Neural progenitor cell (in vitro differentiated cells): ENCODE results near the gene GHRH. TPM values are rescaled to one million over a fixed set of nuclear protein-coding genes. Genes with fewer than 3 reads are reported as not detected.
A peak's percentile ranks its signal among the peaks of the same experiment; 100 is the strongest.

ENCODE experiments used
- DNase-seq: peaks from one replicate; pipeline ENCODE4 v3.0.0-alpha.2; 2016; ENCODE audit warnings: low spot score
- H2AFZ ChIP-seq: fragments of 200-600 bp; sonication (generic); replicated peaks from 2 replicates; pipeline ENCODE4 v1.6.1; 2016; ENCODE audit warnings: antibody characterized with exemption
- H3F3A ChIP-seq: fragments of 200-600 bp; sonication (generic); 2 replicates; pipeline ENCODE4 v1.6.1; 2016; ENCODE audit warnings: antibody characterized with exemption, low read depth
- H3K27ac ChIP-seq: fragments of 200-600 bp; sonication (generic); 2 replicates; pipeline ENCODE4 v1.5.1; 2016; ENCODE audit warnings: mild to moderate bottlenecking
- H3K27me3 ChIP-seq: fragments of 200-600 bp; sonication (generic); 2 replicates; pipeline ENCODE4 v1.6.1; 2016; ENCODE audit warnings: mild to moderate bottlenecking, moderate library complexity
- H3K36me3 ChIP-seq: fragments of 200-600 bp; sonication (generic); 2 replicates; pipeline ENCODE4 v1.5.1; 2016
- H3K4me1 ChIP-seq: fragments of 200-600 bp; sonication (generic); 2 replicates; pipeline ENCODE4 v1.6.1; 2016; ENCODE audit warnings: mixed run types
- H3K4me2 ChIP-seq: fragments of 200-600 bp; sonication (generic); 2 replicates; pipeline ENCODE4 v1.6.1; 2016
- H3K4me3 ChIP-seq: fragments of 200-600 bp; sonication (generic); 2 replicates; pipeline ENCODE4 v1.5.1; 2016
- H3K79me2 ChIP-seq: fragments of 200-600 bp; sonication (generic); 2 replicates; pipeline ENCODE4 v1.6.1; 2016; ENCODE audit warnings: low read depth
- H3K9ac ChIP-seq: fragments of 200-600 bp; sonication (generic); 2 replicates; pipeline ENCODE4 v1.6.1; 2016
- H3K9me3 ChIP-seq: fragments of 200-600 bp; sonication (generic); 2 replicates; pipeline ENCODE4 v1.5.1; 2016; ENCODE audit warnings: low read depth
- H4K20me1 ChIP-seq: fragments of 200-600 bp; sonication (generic); 2 replicates; pipeline ENCODE4 v1.6.1; 2016; ENCODE audit warnings: low read depth
- H3K27ac Mint-ChIP-seq: 3 replicates; pipeline ENCODE4 v1.8.0; 2021; ENCODE audit warnings: mixed read lengths
- H3K27me3 Mint-ChIP-seq: 2 replicates; pipeline ENCODE4 v1.8.0; 2022; ENCODE audit warnings: low read depth, mild to moderate bottlenecking, inconsistent platforms, moderate library complexity, mixed read lengths; ENCODE audit not compliant: insufficient read depth
- H3K36me3 Mint-ChIP-seq: 3 replicates; pipeline ENCODE4 v1.8.0; 2021; ENCODE audit warnings: mixed read lengths
- H3K4me1 Mint-ChIP-seq: 3 replicates; pipeline ENCODE4 v1.8.0; 2021; ENCODE audit warnings: mixed read lengths
- H3K4me3 Mint-ChIP-seq: 3 replicates; pipeline ENCODE4 v1.8.0; 2021; ENCODE audit warnings: mild to moderate bottlenecking, moderate library complexity, mixed read lengths
- H3K9me3 Mint-ChIP-seq: 3 replicates; pipeline ENCODE4 v1.8.0; 2020; ENCODE audit warnings: mixed read lengths
- EZH2 ChIP-seq: fragments of 200-600 bp; sonication (generic); IDR thresholded peaks from 2 replicates; pipeline ENCODE4 v1.6.1; 2017; ENCODE audit warnings: antibody characterized with exemption, mild to moderate bottlenecking, moderate library complexity
- EZH2phosphoT487 ChIP-seq: fragments of 200-600 bp; sonication (generic); IDR thresholded peaks from 2 replicates; pipeline ENCODE4 v1.6.1; 2017; ENCODE audit warnings: antibody characterized with exemption
- total RNA-seq: library from RNA; depleted of rRNA; stranded (reverse); fragments of >200 nt; gene quantifications from 2 replicates; pipeline ENCODE4 v1.2.3, GENCODE V29; 2015; ENCODE audit warnings: low replicate concordance
- TF ChIP-seq, protein P1 (sequence below): fragments of 200-600 bp; sonication (generic); IDR thresholded peaks from 2 replicates; pipeline ENCODE4 v1.5.1; 2017; ENCODE audit warnings: antibody characterized with exemption, mild to moderate bottlenecking

Gene GHRH
- total RNA-seq, 1 donor from 2014 or later, result not detected

DNA sequence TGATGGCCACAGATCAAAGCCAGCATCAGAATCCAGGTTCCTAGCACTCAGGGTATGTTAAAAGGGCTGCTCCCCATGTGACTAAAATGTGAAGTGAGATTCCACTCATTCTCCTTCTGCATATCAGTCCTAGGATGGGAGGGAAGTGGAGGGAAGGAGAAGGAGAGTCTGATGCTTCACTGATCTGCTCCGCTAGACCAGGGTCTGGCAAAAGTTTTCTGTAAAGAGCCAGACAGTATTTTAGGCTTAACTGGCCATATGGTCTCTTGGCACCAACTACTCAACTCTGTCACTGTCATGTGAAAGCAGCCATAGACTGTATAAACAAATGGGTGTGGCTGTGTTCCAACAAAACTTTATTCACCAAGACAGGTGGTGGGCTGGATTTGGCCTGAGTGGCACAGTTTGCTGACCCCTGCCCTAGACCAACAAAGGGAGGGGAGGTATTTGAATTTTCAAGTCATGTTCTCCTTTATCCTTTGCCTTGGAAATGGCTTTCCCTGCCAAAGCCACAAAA is 22.6 kb downstream of the GHRH start:
- TF ChIP-seq EZH2, result no peak
- no peak for TF ChIP-seq EZH2phosphoT487
- TF ChIP-seq, protein P1, sequence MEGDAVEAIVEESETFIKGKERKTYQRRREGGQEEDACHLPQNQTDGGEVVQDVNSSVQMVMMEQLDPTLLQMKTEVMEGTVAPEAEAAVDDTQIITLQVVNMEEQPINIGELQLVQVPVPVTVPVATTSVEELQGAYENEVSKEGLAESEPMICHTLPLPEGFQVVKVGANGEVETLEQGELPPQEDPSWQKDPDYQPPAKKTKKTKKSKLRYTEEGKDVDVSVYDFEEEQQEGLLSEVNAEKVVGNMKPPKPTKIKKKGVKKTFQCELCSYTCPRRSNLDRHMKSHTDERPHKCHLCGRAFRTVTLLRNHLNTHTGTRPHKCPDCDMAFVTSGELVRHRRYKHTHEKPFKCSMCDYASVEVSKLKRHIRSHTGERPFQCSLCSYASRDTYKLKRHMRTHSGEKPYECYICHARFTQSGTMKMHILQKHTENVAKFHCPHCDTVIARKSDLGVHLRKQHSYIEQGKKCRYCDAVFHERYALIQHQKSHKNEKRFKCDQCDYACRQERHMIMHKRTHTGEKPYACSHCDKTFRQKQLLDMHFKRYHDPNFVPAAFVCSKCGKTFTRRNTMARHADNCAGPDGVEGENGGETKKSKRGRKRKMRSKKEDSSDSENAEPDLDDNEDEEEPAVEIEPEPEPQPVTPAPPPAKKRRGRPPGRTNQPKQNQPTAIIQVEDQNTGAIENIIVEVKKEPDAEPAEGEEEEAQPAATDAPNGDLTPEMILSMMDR, result no peak
- peaks cover 46% of the 10 kb centered on the region for H3F3A ChIP-seq
- no peaks in the 10 kb centered on the region for H3K9me3 Mint-ChIP-seq
- peaks cover 27% of the 10 kb centered on the region for H3K4me1 ChIP-seq
- H3K36me3 Mint-ChIP-seq, result peaks cover 64% of the 10 kb centered on the region
- DNase-seq, result no peak
- H3K4me3 Mint-ChIP-seq, result no peak overlapping the region
- peak overlapping the region; percentile 17 for H3K27ac Mint-ChIP-seq
- no peaks in the 10 kb centered on the region for H4K20me1 ChIP-seq
- no peaks in the 10 kb centered on the region for H3K27me3 ChIP-seq
- peaks cover 42% of the 10 kb centered on the region for H3K36me3 ChIP-seq
- H3K9me3 ChIP-seq, result no peaks in the 10 kb centered on the region
- no peak overlapping the region for H3K4me2 ChIP-seq
- peak overlapping the region; percentile 42 for H3K27ac ChIP-seq
- H3K9ac ChIP-seq, result no peak overlapping the region
- no peaks in the 10 kb centered on the region for H3K27me3 Mint-ChIP-seq
- H3K4me1 Mint-ChIP-seq, result peaks cover 41% of the 10 kb centered on the region
- H3K4me3 ChIP-seq, result no peak overlapping the region
- H2AFZ ChIP-seq, result no peak overlapping the region
- H3K79me2 ChIP-seq, result no peaks in the 10 kb centered on the region

DNA sequence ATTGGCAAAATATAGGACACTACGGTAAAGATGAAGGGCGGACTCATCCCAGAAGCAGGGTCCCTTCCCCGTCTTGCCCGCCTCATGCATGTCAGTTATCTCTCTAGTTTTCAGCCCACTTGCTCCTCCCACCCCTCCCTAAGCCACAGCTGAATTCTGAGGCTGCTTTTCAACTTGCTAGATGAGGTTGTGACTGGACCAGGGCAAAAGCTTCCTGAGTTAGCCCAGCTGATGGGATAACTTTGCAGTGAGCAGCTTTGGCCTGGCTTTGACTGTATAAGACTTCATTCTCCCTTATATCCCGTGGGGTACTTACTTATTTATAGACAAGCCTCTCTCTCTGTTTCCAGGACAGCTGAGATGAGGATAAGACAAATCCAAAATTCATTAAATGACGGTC is 23.2 kb downstream of the GHRH start:
- Histone ChIP-seq H3F3A (peaks cover 41% of the 10 kb centered on the region), H3K4me2 (no peak overlapping the region), H3K27me3 (no peaks in the 10 kb centered on the region), H2AFZ (no peak overlapping the region), H3K9ac (no peak overlapping the region), H3K36me3 (peaks cover 42% of the 10 kb centered on the region), H3K4me1 (peaks cover 24% of the 10 kb centered on the region), H3K4me3 (no peak overlapping the region), H3K79me2 (no peaks in the 10 kb centered on the region), H3K9me3 (no peaks in the 10 kb centered on the region), H3K27ac (peak overlapping the region; percentile 42), H4K20me1 (no peaks in the 10 kb centered on the region)
- Mint-ChIP-seq H3K27me3 (no peaks in the 10 kb centered on the region), H3K36me3 (peaks cover 66% of the 10 kb centered on the region), H3K4me3 (no peak overlapping the region), H3K9me3 (no peaks in the 10 kb centered on the region), H3K27ac (peak overlapping the region; percentile 17), H3K4me1 (peaks cover 38% of the 10 kb centered on the region)
- TF ChIP-seq, protein P1, result no peak
- TF ChIP-seq EZH2phosphoT487, result no peak
- TF ChIP-seq EZH2, result no peak
- DNase-seq, result no peak

DNA sequence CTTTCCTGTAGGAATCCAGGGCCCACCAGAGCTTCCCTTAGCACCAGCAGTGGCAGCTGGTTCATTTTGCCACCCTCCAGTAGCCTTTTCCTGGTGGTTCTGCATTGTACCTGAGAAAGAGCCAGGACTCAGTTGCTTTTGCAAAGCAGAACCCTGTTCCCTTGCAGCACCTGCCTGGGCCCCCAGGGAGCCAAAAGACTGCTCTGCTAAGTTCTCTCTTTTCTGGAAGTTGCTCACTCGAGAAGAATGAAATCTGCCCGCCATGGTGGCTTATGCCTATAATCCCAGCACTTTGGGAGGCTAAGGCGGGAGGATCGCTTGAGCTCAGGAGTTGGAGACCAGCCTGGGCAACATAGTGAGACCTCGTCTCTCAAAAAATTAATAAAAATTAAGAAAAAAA is 24.0 kb downstream of the GHRH start:
- Histone ChIP-seq H3K9me3 (no peaks in the 10 kb centered on the region), H3K4me2 (no peak overlapping the region), H3K27ac (no peak overlapping the region), H3K36me3 (peaks cover 42% of the 10 kb centered on the region), H3K4me1 (peaks cover 16% of the 10 kb centered on the region), H3K79me2 (no peaks in the 10 kb centered on the region), H3K4me3 (no peak overlapping the region), H3F3A (peaks cover 41% of the 10 kb centered on the region), H4K20me1 (no peaks in the 10 kb centered on the region), H3K9ac (no peak overlapping the region), H2AFZ (no peak overlapping the region), H3K27me3 (no peaks in the 10 kb centered on the region)
- Mint-ChIP-seq H3K27me3 (no peaks in the 10 kb centered on the region), H3K27ac (no peak overlapping the region), H3K4me1 (peaks cover 38% of the 10 kb centered on the region), H3K9me3 (no peaks in the 10 kb centered on the region), H3K4me3 (no peak overlapping the region), H3K36me3 (peaks cover 64% of the 10 kb centered on the region)
- no peak for DNase-seq
- no peak for TF ChIP-seq EZH2
- TF ChIP-seq EZH2phosphoT487, result no peak
- TF ChIP-seq, protein P1, result no peak
